Tibial artery (tissue), 4 donors: ENCODE measurements around the gene NDUFB5.

Experiments
- DNase-seq, 2 donors: peaks; one replicate each; pipeline ENCODE4 v3.0.0-alpha.2; 2019
- H3K27ac ChIP-seq, 2 donors: fragments of 200-600 bp; sonication (generic) in 1 of 2; 1 replicate in 1 of 2; 2 replicates in 1 of 2; pipeline ENCODE4 v1.5.1; 2018 to 2019; ENCODE audit warnings: mild to moderate bottlenecking in 1 of 2
- H3K27me3 ChIP-seq, 2 donors: fragments of 200-600 bp; sonication (generic) in 1 of 2; one replicate each; pipeline versions ENCODE4 v1.5.1 to v1.6.0; 2016 to 2019
- H3K36me3 ChIP-seq, 3 donors: fragments of 200-600 bp; sonication (generic) in 2 of 3; one replicate each; pipeline ENCODE4 v1.5.1; 2016 to 2019; ENCODE audit warnings: mild to moderate bottlenecking in 2 of 3
- H3K4me1 ChIP-seq, 4 donors: fragments of 200-600 bp; sonication (generic) in 2 of 4; 1 replicate in 3 of 4; 2 replicates in 1 of 4; pipeline ENCODE4 v1.5.1; 2016 to 2019
- H3K4me3 ChIP-seq, 2 donors: fragments of 200-600 bp; sonication (generic) in 1 of 2; 1 replicate in 1 of 2; 2 replicates in 1 of 2; pipeline ENCODE4 v1.5.1; 2018 to 2019; ENCODE audit warnings: mild to moderate bottlenecking in 2 of 2
- H3K9me3 ChIP-seq, 3 donors: fragments of 200-600 bp; sonication (generic) in 1 of 3; one replicate each; pipeline ENCODE4 v1.5.1; 2016 to 2019
- CTCF ChIP-seq, 2 experiments: fragments of 200-600 bp in 1 of 2; fragments of 450-650 bp in 1 of 2; IDR thresholded peaks; one replicate each; pipeline ENCODE4 v1.5.1; 2017 to 2019; ENCODE audit warnings: antibody characterized with exemption in 2 of 2, mild to moderate bottlenecking in 1 of 2, moderate library complexity in 1 of 2
- intact Hi-C: fragments of 100-400 bp; cut with DNase I; formaldehyde crosslinking; loops from one replicate; pipeline ENCODE4 v1.15.0; 2023; ENCODE audit warnings: low total_unique reads

NDUFB5 gene

GRCh38 chr3:179613807-179614206 is 9.2 kb downstream of the NDUFB5 start:
- intact Hi-C loops: no loop called here
- H3K27ac ChIP-seq: no peak overlapping the region

GRCh38 chr3:179615458-179616173 is 11.0 kb downstream of the NDUFB5 start:
- H3K27ac ChIP-seq: no peak overlapping the region
- TF ChIP-seq CTCF (IDR thresholded peaks at IDR 0.05): no peak
- no peaks in the 10 kb centered on the region for H3K9me3 ChIP-seq
- H3K4me3 ChIP-seq: no peak overlapping the region
- H3K27me3 ChIP-seq: no peaks in the 10 kb centered on the region
- H3K36me3 ChIP-seq: peaks cover 23 to 29% (median 29%) of the 10 kb centered on the region in 3 donors
- intact Hi-C loops: no loop called here
- H3K4me1 ChIP-seq: no peaks in the 10 kb centered on the region
- no peak for DNase-seq

More at GRCh38 chr3:179613807-179614206, 9.2 kb downstream of the NDUFB5 start:
- no peak overlapping the region for H3K4me3 ChIP-seq
- no peaks in the 10 kb centered on the region for H3K9me3 ChIP-seq
- H3K4me1 ChIP-seq: no peaks in the 10 kb centered on the region
- H3K27me3 ChIP-seq: no peaks in the 10 kb centered on the region
- no peak for DNase-seq
- H3K36me3 ChIP-seq: peaks cover 19 to 26% (median 20%) of the 10 kb centered on the region in 3 donors
- no peak for TF ChIP-seq CTCF (IDR thresholded peaks at IDR 0.05)

DNA sequence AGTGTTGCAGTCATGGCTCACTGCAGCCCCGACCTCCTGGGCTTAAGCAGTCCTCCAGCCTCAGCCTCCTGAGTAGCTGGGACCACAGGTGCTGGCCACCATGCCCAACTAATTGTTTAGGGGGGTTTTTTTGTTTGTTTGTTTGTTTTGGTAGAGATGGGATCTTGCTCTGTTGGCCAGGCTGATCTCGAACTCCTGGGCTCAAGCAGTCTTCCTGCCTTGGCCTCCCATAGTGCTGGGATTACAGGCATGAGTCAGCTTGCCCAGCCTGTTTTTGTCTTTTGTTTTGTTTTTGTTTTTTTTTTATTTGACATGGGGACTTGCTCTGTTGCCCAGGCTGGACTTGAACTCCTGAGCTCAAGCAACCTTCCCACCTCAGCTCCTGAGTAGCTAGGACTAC is 17.4 kb downstream of the NDUFB5 start:
- H3K36me3 ChIP-seq: peaks cover 61 to 69% (median 64%) of the 10 kb centered on the region in 3 donors
- no peaks in the 10 kb centered on the region for H3K9me3 ChIP-seq
- no peak overlapping the region for H3K4me3 ChIP-seq
- H3K27ac ChIP-seq: no peak overlapping the region
- H3K4me1 ChIP-seq: no peaks in the 10 kb centered on the region
- no peak for TF ChIP-seq CTCF (IDR thresholded peaks at IDR 0.05)
- intact Hi-C loops: no loop called here
- no peak for DNase-seq
- no peaks in the 10 kb centered on the region for H3K27me3 ChIP-seq

DNA sequence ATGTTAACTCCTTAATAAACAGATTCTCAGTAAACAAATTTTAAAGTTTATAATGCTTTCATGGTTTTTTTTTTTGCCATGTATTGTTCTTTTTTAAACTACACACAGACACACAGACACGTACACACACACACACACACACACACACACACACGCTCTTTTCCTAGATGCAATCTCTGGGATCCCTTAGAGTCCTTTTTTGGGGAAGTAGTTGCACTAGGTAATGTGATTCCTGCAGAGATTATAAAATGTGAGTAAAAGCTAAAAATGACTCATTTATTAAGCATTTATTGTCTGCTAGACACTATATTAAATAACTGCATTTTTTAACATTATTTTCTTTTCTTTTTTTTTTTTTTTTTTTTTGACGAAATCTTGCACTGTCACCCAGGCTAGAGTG is 19.9 kb downstream of the NDUFB5 start:
- Histone ChIP-seq H3K36me3 (peaks cover 45 to 47% (median 47%) of the 10 kb centered on the region in 3 donors), H3K27ac (no peak overlapping the region), H3K4me1 (no peaks in the 10 kb centered on the region), H3K9me3 (no peaks in the 10 kb centered on the region), H3K27me3 (no peaks in the 10 kb centered on the region), H3K4me3 (no peak overlapping the region)
- TF ChIP-seq CTCF (IDR thresholded peaks at IDR 0.05): no peak
- intact Hi-C loops: no loop called here
- no peak for DNase-seq

GRCh38 chr3:179630753-179631451 is 26.3 kb downstream of the NDUFB5 start:
- Histone ChIP-seq H3K27me3 (no peaks in the 10 kb centered on the region), H3K9me3 (no peaks in the 10 kb centered on the region), H3K36me3 (peaks cover 0 to 1% (median 0%) of the 10 kb centered on the region in 3 donors), H3K27ac (no peak overlapping the region), H3K4me1 (no peaks in the 10 kb centered on the region), H3K4me3 (no peak overlapping the region)
- DNase-seq: no peak
- intact Hi-C loops: no loop called here
- TF ChIP-seq CTCF (IDR thresholded peaks at IDR 0.05): no peak
